Adipocyte (in vitro differentiated cells): Measurements from ENCODE around the gene OR5M8.

ENCODE experiments used
- DNase-seq: peaks from one replicate; pipeline ENCODE4 v3.0.0-alpha.2; 2015; ENCODE audit warnings: low read depth
- H3K27me3 ChIP-seq: replicated peaks from 2 replicates; pipeline ENCODE4 v1.7.0; 2013; ENCODE audit warnings: mild to moderate bottlenecking, low read length, moderate library complexity; ENCODE audit not compliant: control insufficient read depth, insufficient read depth
- H3K36me3 ChIP-seq: 2 replicates; pipeline ENCODE4 v1.7.0; 2013; ENCODE audit warnings: low read length, mild to moderate bottlenecking, moderate library complexity; ENCODE audit not compliant: control insufficient read depth, insufficient read depth, severe bottlenecking
- H3K4me1 ChIP-seq: 2 replicates; pipeline ENCODE4 v1.7.0; 2013; ENCODE audit warnings: mild to moderate bottlenecking, low read length, moderate library complexity; ENCODE audit not compliant: control insufficient read depth, insufficient read depth
- H3K4me3 ChIP-seq: 2 replicates; pipeline ENCODE4 v1.7.0; 2013; ENCODE audit warnings: mild to moderate bottlenecking, low read length, moderate library complexity
- H3K9ac ChIP-seq: 2 replicates; pipeline ENCODE4 v1.7.0; 2013; ENCODE audit warnings: mild to moderate bottlenecking, low read length, moderate library complexity
- H3K9me3 ChIP-seq: 2 replicates; pipeline ENCODE4 v1.7.0; 2013; ENCODE audit warnings: mild to moderate bottlenecking, low read length, moderate library complexity; ENCODE audit not compliant: control insufficient read depth

The OR5M8 gene

DNA sequence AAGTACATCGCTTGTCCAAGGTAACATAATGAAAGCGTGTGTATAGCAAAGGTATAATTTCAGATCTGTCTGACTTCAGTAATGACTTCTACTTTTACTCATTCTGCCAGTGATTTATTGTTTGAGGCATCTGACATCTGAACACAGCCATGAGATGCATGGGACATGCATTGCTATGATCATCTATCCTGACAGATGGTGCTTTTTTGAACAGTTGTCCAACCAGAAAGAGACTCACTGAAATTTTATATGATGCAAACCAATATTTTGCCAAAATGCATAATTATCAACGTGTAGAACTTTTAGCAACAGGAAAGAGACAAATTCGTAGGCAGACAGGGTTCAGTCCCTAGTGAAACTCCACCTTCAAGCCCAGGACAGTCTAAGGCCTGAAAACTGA, 37.6 kb downstream of the OR5M8 start:
- Histone ChIP-seq H3K27me3 (no peaks in the 10 kb centered on the region), H3K9me3 (no peaks in the 10 kb centered on the region), H3K4me3 (no peak overlapping the region), H3K9ac (no peak overlapping the region), H3K36me3 (no peaks in the 10 kb centered on the region), H3K4me1 (no peaks in the 10 kb centered on the region)
- no peak for DNase-seq
